ENCODE data around the gene TOMM70.

The TOMM70 gene

DNA sequence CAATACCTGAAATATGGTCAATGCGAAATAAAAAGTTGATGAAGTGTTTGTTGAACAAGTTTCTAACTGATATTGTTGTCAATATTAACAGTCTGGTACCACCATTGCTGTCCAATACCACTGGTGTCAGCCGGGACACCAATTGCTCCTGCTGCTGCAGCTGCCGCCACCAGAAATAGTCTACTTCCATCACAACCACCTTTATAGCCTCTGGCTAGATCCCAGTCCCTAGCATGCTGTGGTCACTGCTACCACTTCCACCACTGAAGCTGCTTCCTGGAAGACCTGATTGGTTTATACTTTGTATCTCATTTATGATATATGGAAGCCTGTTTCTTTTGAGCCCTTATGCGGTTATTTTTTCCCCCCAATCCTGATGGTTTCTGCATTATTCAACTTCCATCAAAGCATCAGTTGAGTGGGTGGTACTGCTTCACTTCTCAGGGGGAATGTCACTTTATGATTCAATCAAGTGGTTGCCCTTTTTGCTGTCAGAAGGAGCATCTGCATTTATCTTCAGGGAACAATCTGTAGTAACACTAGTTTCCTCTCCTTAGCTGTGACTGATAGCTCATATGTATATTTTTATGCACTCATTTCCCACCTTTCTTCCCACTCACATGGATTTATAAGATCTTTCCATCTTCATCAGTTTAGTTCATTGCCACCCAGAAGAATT is 12.2 kb upstream of the TOMM70 start:
- DNase-seq (ENCODE audit: low spot score), result no peak
- in situ Hi-C loops (cut with MboI; ENCODE audit: low sequenced_read_pairs, unreplicated experiment), result no loop called here
- TF ChIP-seq, protein P1, sequence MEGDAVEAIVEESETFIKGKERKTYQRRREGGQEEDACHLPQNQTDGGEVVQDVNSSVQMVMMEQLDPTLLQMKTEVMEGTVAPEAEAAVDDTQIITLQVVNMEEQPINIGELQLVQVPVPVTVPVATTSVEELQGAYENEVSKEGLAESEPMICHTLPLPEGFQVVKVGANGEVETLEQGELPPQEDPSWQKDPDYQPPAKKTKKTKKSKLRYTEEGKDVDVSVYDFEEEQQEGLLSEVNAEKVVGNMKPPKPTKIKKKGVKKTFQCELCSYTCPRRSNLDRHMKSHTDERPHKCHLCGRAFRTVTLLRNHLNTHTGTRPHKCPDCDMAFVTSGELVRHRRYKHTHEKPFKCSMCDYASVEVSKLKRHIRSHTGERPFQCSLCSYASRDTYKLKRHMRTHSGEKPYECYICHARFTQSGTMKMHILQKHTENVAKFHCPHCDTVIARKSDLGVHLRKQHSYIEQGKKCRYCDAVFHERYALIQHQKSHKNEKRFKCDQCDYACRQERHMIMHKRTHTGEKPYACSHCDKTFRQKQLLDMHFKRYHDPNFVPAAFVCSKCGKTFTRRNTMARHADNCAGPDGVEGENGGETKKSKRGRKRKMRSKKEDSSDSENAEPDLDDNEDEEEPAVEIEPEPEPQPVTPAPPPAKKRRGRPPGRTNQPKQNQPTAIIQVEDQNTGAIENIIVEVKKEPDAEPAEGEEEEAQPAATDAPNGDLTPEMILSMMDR (IDR thresholded peaks at IDR 0.05; ENCODE audit: borderline replicate concordance, control extremely low read depth, extremely low read depth, insufficient read depth, missing control alignments), result no peak

- DNase-seq (ENCODE audit: low spot score), result no peak
- TF ChIP-seq, protein P1 (IDR thresholded peaks at IDR 0.05; ENCODE audit: borderline replicate concordance, control extremely low read depth, extremely low read depth, insufficient read depth, missing control alignments), result no peak
- in situ Hi-C loops (cut with MboI; ENCODE audit: low sequenced_read_pairs, unreplicated experiment), result no loop called here
Measured at GRCh38 chr3:100411091-100411982, 10.4 kb upstream of the TOMM70 start.

GRCh38 chr3:100407977-100408532 is 7.2 kb upstream of the TOMM70 start:
- TF ChIP-seq, protein P1 (IDR thresholded peaks at IDR 0.05; ENCODE audit: borderline replicate concordance, control extremely low read depth, extremely low read depth, insufficient read depth, missing control alignments), result no peak
- no peak for DNase-seq (ENCODE audit: low spot score)
- in situ Hi-C loops (cut with MboI; ENCODE audit: low sequenced_read_pairs, unreplicated experiment), result no loop called here

GRCh38 chr3:100407164-100407563 is 6.3 kb upstream of the TOMM70 start:
- in situ Hi-C loops (cut with MboI; ENCODE audit: low sequenced_read_pairs, unreplicated experiment), result no loop called here
- no peak for DNase-seq (ENCODE audit: low spot score)
- TF ChIP-seq, protein P1 (IDR thresholded peaks at IDR 0.05; ENCODE audit: borderline replicate concordance, control extremely low read depth, extremely low read depth, insufficient read depth, missing control alignments), result no peak

- DNase-seq (ENCODE audit: low spot score), result no peak
- TF ChIP-seq, protein P1 (IDR thresholded peaks at IDR 0.05; ENCODE audit: borderline replicate concordance, control extremely low read depth, extremely low read depth, insufficient read depth, missing control alignments), result no peak
- in situ Hi-C loops (cut with MboI; ENCODE audit: low sequenced_read_pairs, unreplicated experiment), result no loop called here
Measured at GRCh38 chr3:100404250-100404548, 3.3 kb upstream of the TOMM70 start.

GRCh38 chr3:100403362-100404249 is 2.7 kb upstream of the TOMM70 start:
- TF ChIP-seq, protein P1 (IDR thresholded peaks at IDR 0.05; ENCODE audit: borderline replicate concordance, control extremely low read depth, extremely low read depth, insufficient read depth, missing control alignments), result no peak
- DNase-seq (ENCODE audit: low spot score), result no peak
- in situ Hi-C loops (cut with MboI; ENCODE audit: low sequenced_read_pairs, unreplicated experiment), result no loop called here

Measured in GM13976 (cell line).